Panc1 (cell line): Measurements from ENCODE around the gene UGT1A7. TPM values are rescaled to one million over a fixed set of nuclear protein-coding genes. Genes with fewer than 3 reads are reported as not detected.

ENCODE experiments used
- ATAC-seq: fragments of 200-7000 bp; cut with Tn5 transposase; 2 replicates; pipeline ENCODE4 v1.9.1; 2020; ENCODE audit warnings: mild to moderate bottlenecking, moderate library complexity
- BruUV-seq: library from RNA; stranded (reverse); fragments of 400-500 nt; replicated peaks from 2 replicates; lab custom pipeline; 2021; lab: Mats Ljungman, UMichigan
- CTCF ChIA-PET: fragments of 300-600 bp; sonication (Branson Sonifier 250); formaldehyde crosslinking; loops from one replicate; lab custom pipeline; 2022; ENCODE audit warnings: antibody characterized with exemption; lab: Charles Lee
- POLR2A ChIA-PET: fragments of 300-600 bp; sonication (Branson Sonifier 250); formaldehyde crosslinking; loops from one replicate; lab custom pipeline; 2022; ENCODE audit warnings: antibody characterized with exemption; lab: Charles Lee
- DNase-seq: peaks from one replicate; pipeline ENCODE4 v3.0.0-alpha.2; 2010; ENCODE audit warnings: low read depth, low spot score
- H3K27ac ChIP-seq: 2 replicates; pipeline ENCODE4 v1.5.1; 2011; ENCODE audit warnings: mild to moderate bottlenecking, low read length, inconsistent platforms
- H3K27me3 ChIP-seq: fragments of 200-500 bp; sonication (Bioruptor generic); 2 replicates; pipeline ENCODE4 v1.6.0; 2014; ENCODE audit warnings: low read length, inconsistent platforms; ENCODE audit not compliant: control insufficient read depth, insufficient read depth
- H3K36me3 ChIP-seq: fragments of 200-500 bp; sonication (Bioruptor generic); 2 replicates; pipeline ENCODE4 v1.5.1; 2014; ENCODE audit warnings: inconsistent platforms, mild to moderate bottlenecking, low read length, moderate library complexity; ENCODE audit not compliant: control insufficient read depth, insufficient read depth
- H3K4me1 ChIP-seq: 2 replicates; pipeline ENCODE4 v1.5.1; 2011; ENCODE audit warnings: inconsistent platforms, mild to moderate bottlenecking, low read length, moderate library complexity; ENCODE audit not compliant: control insufficient read depth, insufficient read depth
- H3K4me3 ChIP-seq, 2 experiments: 2 replicates each; pipeline ENCODE4 v1.5.1; 2011 to 2012; ENCODE audit warnings: low read depth in 2 of 2, low read length in 2 of 2, mild to moderate bottlenecking in 2 of 2, inconsistent platforms in 1 of 2, moderate library complexity in 1 of 2
- H3K9me3 ChIP-seq: fragments of 200-500 bp; sonication (Bioruptor generic); 2 replicates; pipeline ENCODE4 v1.5.1; 2014; ENCODE audit warnings: low read depth, mild to moderate bottlenecking, inconsistent platforms, low read length, moderate library complexity; ENCODE audit not compliant: control insufficient read depth, insufficient read depth
- REST ChIP-seq, 2 experiments: IDR thresholded peaks; 2 replicates each; pipeline ENCODE4 v1.6.1; 2011 to 2012; ENCODE audit warnings: low read depth in 2 of 2, control low read depth in 1 of 2, low read length in 1 of 2, mild to moderate bottlenecking in 1 of 2, moderate library complexity in 1 of 2; ENCODE audit not compliant: insufficient read depth in 1 of 2
- in situ Hi-C: cut with HindIII; loops from 2 replicates; pipeline ENCODE4 v1.10.0; 2016; ENCODE audit warnings: low sequenced_read_pairs, low pct_unique_long_range_greater_than_20kb
- intact Hi-C: fragments of 100-400 bp; cut with micrococcal nuclease; formaldehyde crosslinking; loops from one replicate; pipeline ENCODE4 v1.10.0; 2022; ENCODE audit not compliant: unreplicated experiment
- total RNA-seq: library from RNA; stranded (reverse); gene quantifications from one replicate; pipeline ENCODE4 v1.2.1, GENCODE V29; 2021; ENCODE audit not compliant: unreplicated experiment
- TF ChIP-seq, protein P1 (sequence below): fragments of 450-650 bp; IDR thresholded peaks from 2 replicates; pipeline ENCODE4 v1.5.1; 2017; ENCODE audit warnings: mild to moderate bottlenecking

Gene UGT1A7
- total RNA-seq, 1 experiment from 2014 or later, result not detected

DNA sequence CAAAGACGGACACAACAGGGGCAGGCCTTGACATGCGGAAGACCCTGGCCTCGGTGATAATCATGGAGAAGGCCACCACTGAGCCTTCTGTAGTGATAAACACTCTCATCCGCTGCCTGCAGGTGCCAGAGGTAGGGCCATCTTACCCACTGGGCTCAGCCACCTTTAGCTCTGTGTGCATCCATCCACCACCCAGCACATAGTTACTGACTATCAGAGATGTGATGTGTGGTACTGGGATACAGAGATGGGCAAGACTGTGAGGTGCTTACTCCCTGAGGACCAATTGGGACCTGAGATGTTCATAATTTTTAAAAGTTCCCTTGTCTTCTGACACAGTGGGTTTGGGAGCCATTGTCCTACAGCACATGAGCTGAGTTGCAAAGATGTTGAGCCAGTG lies 98.0 kb downstream of the UGT1A7 start:
- ChIA-PET POLR2A (no interaction called here), CTCF (no interaction called here)
- in situ Hi-C loops, result no loop called here
- no peak for DNase-seq
- ATAC-seq, result no peak
- Histone ChIP-seq H3K36me3 (no peaks in the 10 kb centered on the region), H3K27ac (no peak overlapping the region), H3K4me1 (no peaks in the 10 kb centered on the region), H3K9me3 (no peaks in the 10 kb centered on the region), H3K4me3 (no peak overlapping the region), H3K27me3 (no peaks in the 10 kb centered on the region)
- BruUV-seq, result no TSS peak
- TF ChIP-seq, protein P1, sequence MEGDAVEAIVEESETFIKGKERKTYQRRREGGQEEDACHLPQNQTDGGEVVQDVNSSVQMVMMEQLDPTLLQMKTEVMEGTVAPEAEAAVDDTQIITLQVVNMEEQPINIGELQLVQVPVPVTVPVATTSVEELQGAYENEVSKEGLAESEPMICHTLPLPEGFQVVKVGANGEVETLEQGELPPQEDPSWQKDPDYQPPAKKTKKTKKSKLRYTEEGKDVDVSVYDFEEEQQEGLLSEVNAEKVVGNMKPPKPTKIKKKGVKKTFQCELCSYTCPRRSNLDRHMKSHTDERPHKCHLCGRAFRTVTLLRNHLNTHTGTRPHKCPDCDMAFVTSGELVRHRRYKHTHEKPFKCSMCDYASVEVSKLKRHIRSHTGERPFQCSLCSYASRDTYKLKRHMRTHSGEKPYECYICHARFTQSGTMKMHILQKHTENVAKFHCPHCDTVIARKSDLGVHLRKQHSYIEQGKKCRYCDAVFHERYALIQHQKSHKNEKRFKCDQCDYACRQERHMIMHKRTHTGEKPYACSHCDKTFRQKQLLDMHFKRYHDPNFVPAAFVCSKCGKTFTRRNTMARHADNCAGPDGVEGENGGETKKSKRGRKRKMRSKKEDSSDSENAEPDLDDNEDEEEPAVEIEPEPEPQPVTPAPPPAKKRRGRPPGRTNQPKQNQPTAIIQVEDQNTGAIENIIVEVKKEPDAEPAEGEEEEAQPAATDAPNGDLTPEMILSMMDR, result no peak
- no peak for TF ChIP-seq REST (IDR thresholded peaks at IDR 0.05; ENCODE audit: insufficient read depth in 1 of 2, low read depth in 2 of 2, low read length in 1 of 2)
- intact Hi-C loops, result no loop called here

- ChIA-PET CTCF (no interaction called here), POLR2A (no interaction called here)
- ATAC-seq, result no peak
- no peak overlapping the region for H3K27ac ChIP-seq
- no peaks in the 10 kb centered on the region for H3K27me3 ChIP-seq
- no peaks in the 10 kb centered on the region for H3K36me3 ChIP-seq
- intact Hi-C loops (no loop called here), in situ Hi-C loops (no loop called here)
- no peak for DNase-seq
- no peak for TF ChIP-seq REST (IDR thresholded peaks at IDR 0.05; ENCODE audit: insufficient read depth in 1 of 2, low read depth in 2 of 2, low read length in 1 of 2)
- TF ChIP-seq, protein P1, result no peak
- no TSS peak for BruUV-seq
- H3K9me3 ChIP-seq, result no peaks in the 10 kb centered on the region
- no peak overlapping the region for H3K4me3 ChIP-seq
- no peaks in the 10 kb centered on the region for H3K4me1 ChIP-seq
Measured at GRCh38 chr2:233780771-233781170, 99.1 kb downstream of the UGT1A7 start.
